WTC11 (cell line): ENCODE data around the gene CD48. TPM values are rescaled to one million over a fixed set of nuclear protein-coding genes. Genes with fewer than 3 reads are reported as not detected.
"Not testable (repeated sequence)": the region's sequence is repeated elsewhere in the genome, so short reads cannot be mapped to it uniquely, and the experiment has no call there.

Experiments used
- ATAC-seq: fragments of 200-7000 bp; cut with Tn5 transposase; 2 replicates; pipeline ENCODE4 v1.10.0; 2021; ENCODE audit warnings: mild to moderate bottlenecking, moderate library complexity
- CTCF ChIA-PET: fragments of 300-600 bp; sonication (Branson Sonifier 250); formaldehyde crosslinking; loops from one replicate; lab custom pipeline; 2021; ENCODE audit warnings: antibody characterized with exemption; lab: Charles Lee
- POLR2A ChIA-PET: fragments of 350-600 bp; sonication (Branson Sonifier 250); formaldehyde crosslinking; loops from one replicate; lab custom pipeline; 2021; ENCODE audit warnings: antibody characterized with exemption; lab: Charles Lee
- DNase-seq: peaks from one replicate; pipeline ENCODE4 v3.0.0; 2021; ENCODE audit warnings: low spot score
- H3K27ac Mint-ChIP-seq: 2 replicates; pipeline ENCODE4 v1.8.0; 2021; ENCODE audit warnings: mixed read lengths
- H3K27me3 Mint-ChIP-seq: 2 replicates; pipeline ENCODE4 v1.8.0; 2021; ENCODE audit warnings: low read depth, mild to moderate bottlenecking, moderate library complexity, mixed read lengths
- H3K36me3 Mint-ChIP-seq: 2 replicates; pipeline ENCODE4 v1.8.0; 2021; ENCODE audit warnings: mixed read lengths
- H3K4me1 Mint-ChIP-seq: 2 replicates; pipeline ENCODE4 v1.8.0; 2022; ENCODE audit warnings: mixed read lengths
- H3K4me3 Mint-ChIP-seq: 2 replicates; pipeline ENCODE4 v1.8.0; 2021; ENCODE audit warnings: mild to moderate bottlenecking, moderate library complexity, mixed read lengths
- H3K9me3 Mint-ChIP-seq: 2 replicates; pipeline ENCODE4 v1.8.0; 2021; ENCODE audit warnings: mixed read lengths
- ATF3 ChIP-seq: sonication (generic); formaldehyde crosslinking; conservative IDR thresholded peaks from 2 replicates; pipeline ENCODE4 v1.8.1; 2022; ENCODE audit warnings: mild to moderate bottlenecking, missing genetic modification reagents
- CBFB ChIP-seq: sonication (generic); formaldehyde crosslinking; IDR thresholded peaks from 2 replicates; pipeline ENCODE4 v1.8.1; 2022; ENCODE audit warnings: mild to moderate bottlenecking, low read depth, missing genetic modification reagents
- CREB1 ChIP-seq: sonication (generic); formaldehyde crosslinking; IDR thresholded peaks from 2 replicates; pipeline ENCODE4 v1.8.0; 2023; ENCODE audit warnings: mild to moderate bottlenecking, missing genetic modification reagents
- CREM ChIP-seq: sonication (generic); formaldehyde crosslinking; IDR thresholded peaks from 2 replicates; pipeline ENCODE4 v1.8.1; 2022; ENCODE audit warnings: mild to moderate bottlenecking, missing genetic modification reagents, moderate library complexity
- E2F5 ChIP-seq: sonication (generic); formaldehyde crosslinking; IDR thresholded peaks from 2 replicates; pipeline ENCODE4 v1.8.1; 2022; ENCODE audit warnings: mild to moderate bottlenecking, moderate library complexity, missing genetic modification reagents
- FOXJ3 ChIP-seq: sonication (generic); formaldehyde crosslinking; IDR thresholded peaks from 2 replicates; pipeline ENCODE4 v1.9.0; 2021; ENCODE audit warnings: missing genetic modification reagents, mild to moderate bottlenecking, borderline replicate concordance
- FOXK1 ChIP-seq: sonication (generic); formaldehyde crosslinking; IDR thresholded peaks from 2 replicates; pipeline ENCODE4 v1.8.0; 2022; ENCODE audit warnings: mild to moderate bottlenecking, moderate library complexity, missing genetic modification reagents
- HMGA2 ChIP-seq: fragments of 250-450 bp; sonication (Bioruptor Pico); IDR thresholded peaks from 2 replicates; pipeline ENCODE4 v1.4.0; 2021; ENCODE audit warnings: mild to moderate bottlenecking, moderate library complexity
- HMGXB4 ChIP-seq: sonication (generic); formaldehyde crosslinking; IDR thresholded peaks from 2 replicates; pipeline ENCODE4 v1.8.1; 2023; ENCODE audit warnings: mild to moderate bottlenecking, moderate library complexity, missing genetic modification reagents
- IRF2 ChIP-seq: sonication (generic); formaldehyde crosslinking; IDR thresholded peaks from 2 replicates; pipeline ENCODE4 v1.8.0; 2022; ENCODE audit warnings: low read depth, missing genetic modification reagents, borderline replicate concordance
- MAX ChIP-seq: sonication (generic); formaldehyde crosslinking; IDR thresholded peaks from 2 replicates; pipeline ENCODE4 v1.8.0; 2022; ENCODE audit warnings: mild to moderate bottlenecking, missing genetic modification reagents
- NFATC4 ChIP-seq: fragments of 250-450 bp; sonication (Bioruptor Pico); IDR thresholded peaks from 2 replicates; pipeline ENCODE4 v1.9.0; 2021; ENCODE audit warnings: mild to moderate bottlenecking
- PRRX2 ChIP-seq: fragments of 250-450 bp; sonication (Bioruptor Pico); IDR thresholded peaks from 2 replicates; pipeline ENCODE4 v1.8.0; 2021; ENCODE audit warnings: mild to moderate bottlenecking
- TCF7 ChIP-seq: sonication (generic); formaldehyde crosslinking; IDR thresholded peaks from 2 replicates; pipeline ENCODE4 v1.8.0; 2022; ENCODE audit warnings: mild to moderate bottlenecking, low read depth, missing genetic modification reagents, moderate library complexity
- ZBTB21 ChIP-seq: sonication (generic); formaldehyde crosslinking; IDR thresholded peaks from 2 replicates; pipeline ENCODE4 v1.8.1; 2023; ENCODE audit warnings: mild to moderate bottlenecking, missing genetic modification reagents, borderline replicate concordance
- ZBTB43 ChIP-seq: sonication (generic); formaldehyde crosslinking; IDR thresholded peaks from 2 replicates; pipeline ENCODE4 v1.8.1; 2023; ENCODE audit warnings: mild to moderate bottlenecking, missing genetic modification reagents
- ZNF121 ChIP-seq: sonication (generic); formaldehyde crosslinking; IDR thresholded peaks from 2 replicates; pipeline ENCODE4 v1.8.0; 2023; ENCODE audit warnings: missing genetic modification reagents
- ZNF232 ChIP-seq: sonication (generic); formaldehyde crosslinking; IDR thresholded peaks from 2 replicates; pipeline ENCODE4 v1.8.0; 2022; ENCODE audit warnings: mild to moderate bottlenecking, missing genetic modification reagents
- ZNF317 ChIP-seq: sonication (generic); formaldehyde crosslinking; IDR thresholded peaks from 2 replicates; pipeline ENCODE4 v1.8.1; 2023; ENCODE audit warnings: low read depth, mild to moderate bottlenecking, moderate library complexity, missing genetic modification reagents, borderline replicate concordance
- ZNF396 ChIP-seq: fragments of 250-450 bp; sonication (Bioruptor Pico); IDR thresholded peaks from 2 replicates; pipeline ENCODE4 v1.8.0; 2021; ENCODE audit warnings: mild to moderate bottlenecking, moderate library complexity, borderline replicate concordance
- ZNF423 ChIP-seq: fragments of 250-450 bp; sonication (Bioruptor Pico); IDR thresholded peaks from 2 replicates; pipeline ENCODE4 v2.1.2; 2022; ENCODE audit warnings: mild to moderate bottlenecking, moderate library complexity
- ZNF671 ChIP-seq: fragments of 250-450 bp; sonication (Bioruptor Pico); IDR thresholded peaks from 2 replicates; pipeline ENCODE4 v1.8.0; 2021; ENCODE audit warnings: mild to moderate bottlenecking
- total RNA-seq: library from RNA; stranded (reverse); gene quantifications from 3 replicates; pipeline ENCODE4 v1.2.3, GENCODE V29; 2021

Gene CD48
- total RNA-seq, 1 experiment from 2014 or later, result 0.66 TPM

GRCh38 chr1:160706526-160707235 lies 4.9 kb downstream of the CD48 start:
- no peak overlapping the region for H3K4me3 Mint-ChIP-seq
- H3K9me3 Mint-ChIP-seq, result no peaks in the 10 kb centered on the region
- POLR2A ChIA-PET, result no interaction called here
- no peak for DNase-seq
- ATAC-seq, result no peak
- H3K36me3 Mint-ChIP-seq, result no peaks in the 10 kb centered on the region
- TF ChIP-seq TCF7 (no peak), ZNF671 (CRISPR knock-in tag) (no peak), ZBTB43 (CRISPR knock-in tag) (no peak), ZNF317 (CRISPR knock-in tag) (no peak), ZNF232 (CRISPR knock-in tag) (no peak), FOXK1 (CRISPR knock-in tag) (no peak), HMGA2 (CRISPR knock-in tag) (no peak), ATF3 (no peak), MAX (CRISPR knock-in tag) (no peak), ZNF423 (CRISPR knock-in tag) (no peak), IRF2 (CRISPR knock-in tag) (no peak), CREB1 (CRISPR knock-in tag) (no peak)
- no peaks in the 10 kb centered on the region for H3K27me3 Mint-ChIP-seq
- H3K4me1 Mint-ChIP-seq, result peaks cover 20% of the 10 kb centered on the region
- CTCF ChIA-PET, result no interaction called here
- H3K27ac Mint-ChIP-seq, result no peak overlapping the region

- no peak for DNase-seq
- no peaks in the 10 kb centered on the region for H3K9me3 Mint-ChIP-seq
- ChIA-PET POLR2A (no interaction called here), CTCF (no interaction called here)
- no peaks in the 10 kb centered on the region for H3K27me3 Mint-ChIP-seq
- no peak overlapping the region for H3K27ac Mint-ChIP-seq
- no peak overlapping the region for H3K4me3 Mint-ChIP-seq
- H3K4me1 Mint-ChIP-seq, result peaks cover 20% of the 10 kb centered on the region
- TF ChIP-seq ATF3, result no peak
- TF ChIP-seq, all 79 proteins: peak for 0
- no peak for ATAC-seq
- no peaks in the 10 kb centered on the region for H3K36me3 Mint-ChIP-seq
Measured at GRCh38 chr1:160705742-160706141, 5.9 kb downstream of the CD48 start.

GRCh38 chr1:160705212-160705621 lies 6.4 kb downstream of the CD48 start:
- H3K27me3 Mint-ChIP-seq, H3K9me3 Mint-ChIP-seq, H3K36me3 Mint-ChIP-seq, POLR2A ChIA-PET, H3K27ac Mint-ChIP-seq, DNase-seq, ATAC-seq, H3K4me3 Mint-ChIP-seq, CTCF ChIA-PET: not testable (repeated sequence)
- peaks cover 20% of the 10 kb centered on the region for H3K4me1 Mint-ChIP-seq

- H3K4me3 Mint-ChIP-seq, result no peak overlapping the region
- ChIA-PET CTCF (interaction anchor here (0.9 kb wide), 1 partner anchor 23 kb away, joined by 5 read pairs; no protein-coding TSS in a partner anchor), POLR2A (no interaction called here)
- H3K27ac Mint-ChIP-seq, result no peak overlapping the region
- H3K36me3 Mint-ChIP-seq, result no peaks in the 10 kb centered on the region
- DNase-seq (no peak), ATAC-seq (no peak)
- no peaks in the 10 kb centered on the region for H3K9me3 Mint-ChIP-seq
- no peaks in the 10 kb centered on the region for H3K27me3 Mint-ChIP-seq
- H3K4me1 Mint-ChIP-seq, result peaks cover 21% of the 10 kb centered on the region
- TF ChIP-seq ATF3 (no peak), CREM (CRISPR knock-in tag) (no peak), PRRX2 (CRISPR knock-in tag) (no peak), ZNF121 (CRISPR knock-in tag) (no peak), CBFB (CRISPR knock-in tag) (no peak), IRF2 (CRISPR knock-in tag) (no peak), ZBTB21 (CRISPR knock-in tag) (no peak), HMGXB4 (no peak), E2F5 (CRISPR knock-in tag) (no peak), FOXJ3 (no peak), NFATC4 (CRISPR knock-in tag) (no peak), CREB1 (CRISPR knock-in tag) (no peak), ZNF396 (CRISPR knock-in tag) (no peak)
Measured at GRCh38 chr1:160704250-160704649, 7.4 kb downstream of the CD48 start.
